ENCODE measurements around the gene ST8SIA1.
"Not testable (repeated sequence)": the region's sequence is repeated elsewhere in the genome, so short reads cannot be mapped to it uniquely, and the experiment has no call there.

ST8SIA1 gene

DNA sequence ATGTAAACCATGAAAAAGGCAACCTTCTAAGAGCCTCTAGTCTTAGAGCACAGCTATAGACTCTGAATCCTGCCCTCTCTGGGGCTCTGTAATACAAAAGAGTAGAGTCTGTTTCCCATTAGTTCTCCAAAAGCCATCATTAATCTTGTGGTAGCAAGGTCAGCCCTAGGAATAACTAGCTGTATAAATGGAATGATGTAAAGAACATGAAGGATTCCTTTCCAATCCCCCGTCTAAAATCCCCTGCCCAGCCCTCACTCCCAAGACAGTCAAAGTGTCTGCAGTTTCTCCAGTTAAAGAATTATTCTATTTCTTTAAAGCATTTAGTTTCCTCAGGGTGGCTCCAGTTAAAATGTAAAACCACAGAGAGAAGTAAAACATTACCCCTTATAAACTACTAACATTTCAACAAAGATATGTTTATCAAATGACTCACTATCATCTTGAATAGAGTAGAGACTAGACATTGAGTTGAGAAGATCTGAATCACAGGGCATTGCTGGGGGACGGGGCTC is 104.2 kb downstream of the ST8SIA1 start:
- no peak for DNase-seq

DNA sequence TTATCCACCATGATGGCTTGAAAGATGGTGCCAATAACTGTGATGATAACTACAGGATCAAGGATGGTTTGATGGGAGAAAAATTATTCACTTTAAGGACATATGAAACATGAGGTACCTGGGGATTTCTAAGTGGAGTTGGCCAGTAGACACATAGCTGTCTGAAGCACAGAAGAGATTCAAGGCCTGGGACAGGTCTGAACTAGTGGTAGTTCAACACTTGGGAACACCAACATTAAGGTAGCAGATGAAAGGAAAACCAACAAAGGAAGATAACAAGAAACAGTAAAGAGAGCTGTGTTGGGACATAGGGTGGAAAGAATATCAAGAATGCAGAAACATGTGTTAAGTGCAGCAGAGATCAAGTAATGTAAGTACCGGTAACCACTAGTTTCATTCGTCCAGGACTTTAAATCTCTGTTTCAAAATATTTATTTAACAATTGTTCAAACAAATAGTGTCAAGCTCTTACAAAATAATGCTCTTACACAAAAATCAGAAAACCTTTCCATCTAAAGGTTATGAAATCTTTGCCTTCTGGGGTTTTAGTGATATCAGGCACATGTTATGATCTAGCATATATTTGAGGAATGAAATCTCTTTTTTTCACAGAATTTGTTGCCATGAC is 104.7 kb downstream of the ST8SIA1 start:
- DNase-seq, result no peak

GRCh38 chr12:22228022-22228875 is 106.3 kb downstream of the ST8SIA1 start:
- DNase-seq, result no peak

DNA sequence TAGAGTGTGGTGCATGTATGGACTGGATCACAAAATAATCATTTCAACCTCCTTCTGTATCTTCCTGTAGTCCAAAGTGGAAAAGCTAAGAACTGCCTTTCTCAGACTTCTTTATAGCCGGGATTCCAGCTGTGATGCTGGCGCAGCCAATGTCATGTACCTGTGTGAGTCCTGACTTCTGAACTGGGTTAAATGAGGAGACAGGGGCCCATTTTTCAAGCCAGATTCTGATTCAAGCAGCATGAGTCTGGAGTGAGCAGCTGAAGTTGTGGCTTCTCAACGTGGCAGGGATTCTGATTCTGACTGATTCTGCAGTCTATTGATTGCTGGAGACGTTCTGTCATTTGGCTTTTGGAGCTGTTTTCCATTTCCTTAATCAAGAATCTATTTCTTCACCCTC is 111.2 kb downstream of the ST8SIA1 start:
- no peak for DNase-seq

GRCh38 chr12:22217556-22217955 is 117.0 kb downstream of the ST8SIA1 start:
- no peak for DNase-seq

DNA sequence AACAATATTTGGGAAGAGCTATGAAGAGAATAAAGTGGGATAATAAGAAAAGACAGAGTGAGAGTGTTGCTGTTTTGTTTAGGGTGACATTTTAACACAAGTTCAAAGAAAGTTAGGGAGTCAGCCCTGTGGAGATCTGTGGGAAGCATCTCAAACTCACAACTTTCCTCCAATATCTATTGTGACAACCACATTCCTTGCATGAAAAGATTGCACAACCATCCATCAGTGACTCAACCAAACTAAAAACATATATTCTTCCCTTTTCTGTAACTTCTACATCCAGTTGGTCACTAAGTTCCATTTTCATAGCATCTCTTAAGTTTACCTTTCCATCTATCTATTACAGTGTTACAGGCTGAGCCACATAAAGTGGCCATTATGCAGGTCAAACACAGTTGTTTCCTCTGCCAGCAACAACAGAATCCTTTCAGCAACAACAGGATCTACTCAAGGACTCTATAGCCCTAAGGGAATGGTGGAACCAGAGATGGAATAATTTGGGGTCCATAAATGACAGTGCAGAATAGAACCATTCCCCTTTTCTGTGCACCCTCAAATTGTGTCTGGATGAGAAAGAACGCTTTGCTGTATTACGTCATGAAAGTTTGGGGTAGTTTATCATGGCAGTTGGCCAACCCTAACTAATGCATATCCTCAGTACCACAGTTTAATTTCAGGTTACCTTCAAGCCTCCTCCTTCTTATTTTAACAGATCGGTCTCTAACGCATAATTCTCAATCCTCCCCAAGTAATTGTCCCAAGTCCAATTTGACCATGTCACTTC is 118.8 kb downstream of the ST8SIA1 start:
- DNase-seq, result no peak

DNA sequence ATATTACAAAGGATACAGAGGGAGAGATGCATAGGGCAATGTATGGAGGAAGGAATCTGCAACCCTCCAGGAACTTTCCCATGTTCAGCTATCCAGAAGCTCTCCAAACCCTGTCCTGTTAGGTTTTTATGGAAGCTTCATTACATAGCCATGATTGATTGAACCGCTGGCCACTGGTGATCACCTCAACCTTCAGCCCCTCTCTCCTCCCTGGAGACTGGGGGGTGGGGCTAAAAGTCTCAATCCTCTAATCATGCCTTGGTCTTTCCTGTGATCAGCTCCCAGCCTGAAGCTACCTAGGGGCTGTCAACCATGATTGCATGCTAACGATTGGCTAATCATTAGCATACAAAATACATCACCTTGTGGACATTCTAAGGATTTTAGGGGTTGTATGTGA is 123.4 kb downstream of the ST8SIA1 start:
- no peak for DNase-seq

GRCh38 chr12:22209422-22209821 is 125.1 kb downstream of the ST8SIA1 start:
- no peak for DNase-seq

DNA sequence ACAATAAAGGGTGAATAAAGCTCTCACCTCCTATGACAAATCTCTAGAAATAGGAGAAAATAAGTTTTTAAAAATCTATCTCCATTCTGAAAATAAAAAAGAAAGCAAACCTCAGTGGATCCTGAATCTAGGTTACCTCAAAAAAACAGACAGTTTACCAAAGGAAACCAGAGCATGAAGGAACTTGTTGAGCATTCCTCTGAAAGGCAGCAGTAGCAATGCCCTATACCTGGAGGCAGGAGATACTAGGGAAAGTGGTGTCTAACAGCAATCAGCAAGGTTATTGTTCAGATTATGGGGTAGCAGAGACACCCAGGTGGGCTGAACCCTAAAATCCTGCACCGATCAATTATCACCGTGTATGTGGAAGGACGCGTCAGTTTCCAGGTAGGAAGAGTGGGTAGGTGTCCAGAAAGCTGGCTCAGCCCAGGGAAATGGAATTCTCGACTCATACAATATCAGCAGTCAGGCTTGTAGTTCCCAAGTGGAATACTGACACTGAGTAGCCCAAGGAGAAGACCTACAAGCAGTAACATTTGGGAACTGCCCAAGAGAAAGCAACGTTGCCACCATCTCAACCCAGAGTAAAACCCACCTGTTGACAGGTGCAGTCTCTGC is 128.3 kb downstream of the ST8SIA1 start:
- DNase-seq, result no peak

DNA sequence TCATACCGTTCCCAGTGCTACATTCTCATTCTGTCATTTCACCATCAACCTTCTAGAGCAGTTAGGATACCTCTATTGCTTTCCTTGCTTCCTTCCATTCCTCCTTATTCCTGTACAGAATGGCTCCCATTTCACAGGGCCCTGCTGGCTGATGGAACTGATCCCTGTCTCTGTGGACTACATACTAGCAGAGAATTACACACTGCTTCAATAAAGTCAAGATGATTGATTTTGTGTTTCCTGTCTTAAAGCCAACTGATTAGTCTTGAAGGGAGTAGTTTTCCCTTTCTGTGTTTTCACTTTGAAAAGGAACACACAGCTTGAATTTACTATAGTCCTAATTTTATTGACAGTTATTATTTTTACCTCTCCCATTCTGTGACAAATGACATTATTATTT is 130.1 kb downstream of the ST8SIA1 start:
- DNase-seq, result no peak

DNA sequence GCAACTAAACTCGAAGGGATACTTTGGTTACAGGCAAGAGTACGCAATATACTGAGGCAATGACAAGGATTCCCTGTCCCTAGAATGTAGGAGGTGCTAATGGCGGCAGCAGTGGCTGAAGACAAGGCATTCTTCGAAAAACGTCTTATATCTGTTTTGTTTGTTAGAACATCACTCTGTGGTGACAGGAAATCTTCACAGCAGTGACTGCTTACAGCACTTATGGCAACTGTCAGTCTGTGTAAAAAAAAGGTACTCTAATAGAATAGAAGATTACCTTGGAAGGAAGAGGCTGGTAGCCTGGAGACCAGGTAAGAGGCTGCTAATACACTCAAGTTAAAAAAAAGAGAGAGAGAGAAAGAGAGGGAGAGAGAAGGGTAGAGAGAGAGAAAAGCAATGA is 131.7 kb downstream of the ST8SIA1 start:
- DNase-seq, result no peak

GRCh38 chr12:22201101-22201500 is 133.4 kb downstream of the ST8SIA1 start:
- DNase-seq, result no peak

DNA sequence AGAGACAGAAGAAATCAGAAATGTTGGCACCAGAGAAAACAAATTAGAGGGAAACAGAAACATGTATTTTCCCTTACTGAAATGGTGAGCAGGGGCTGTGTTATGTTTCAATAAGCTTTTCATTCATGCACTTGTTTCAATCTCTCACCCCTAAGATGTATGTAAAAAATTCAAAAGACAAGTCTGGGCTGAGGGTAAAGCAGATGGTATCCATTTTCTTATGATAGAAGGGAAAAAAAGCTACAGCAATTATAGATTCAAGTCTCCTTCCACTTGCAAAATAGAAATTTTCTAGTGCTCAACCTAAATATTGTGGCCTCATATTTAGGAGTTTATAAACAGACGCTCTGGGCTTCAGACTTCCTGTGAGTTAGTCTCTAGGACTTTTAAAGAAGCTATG is 138.3 kb downstream of the ST8SIA1 start:
- no peak for DNase-seq

DNA sequence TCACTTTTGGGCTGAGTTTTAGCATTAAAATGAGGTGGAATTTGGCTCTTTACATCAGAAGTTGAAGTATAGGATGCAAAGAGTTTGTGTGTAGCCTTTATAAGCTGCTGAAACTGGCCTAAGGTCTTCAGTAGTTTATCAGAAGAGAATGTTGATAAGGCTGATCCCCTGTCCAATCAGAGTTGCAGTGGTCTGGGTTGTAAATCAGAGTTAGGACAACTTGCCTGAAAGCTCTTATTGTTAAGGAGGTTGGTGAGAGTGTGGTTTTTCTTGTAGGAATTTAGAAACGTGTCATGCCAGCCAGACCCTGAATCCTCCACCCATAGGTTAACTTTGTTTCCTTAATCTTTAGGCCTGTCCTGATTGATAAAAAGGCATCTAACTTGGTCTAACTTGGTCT is 143.5 kb downstream of the ST8SIA1 start:
- no peak for DNase-seq

DNA sequence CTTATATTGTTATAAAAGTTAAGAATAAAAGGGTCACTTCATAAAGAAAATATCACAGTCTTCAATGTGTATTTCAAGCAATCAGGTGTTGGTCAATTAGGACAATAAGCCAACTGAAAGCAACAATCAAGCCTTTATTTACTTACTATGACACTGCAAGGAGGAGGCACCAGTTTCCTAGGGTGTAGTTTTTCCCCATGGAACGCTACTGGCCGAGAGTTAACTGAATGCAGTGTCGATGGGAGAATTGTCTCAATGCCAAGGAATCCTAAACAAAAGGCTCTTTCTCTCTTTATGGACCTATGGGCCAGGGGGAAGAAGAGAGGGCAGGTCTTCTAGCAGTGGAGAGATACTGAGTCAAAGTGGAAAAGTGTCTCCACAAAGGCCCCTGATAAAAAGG is 146.1 kb downstream of the ST8SIA1 start:
- DNase-seq, result no peak

DNA sequence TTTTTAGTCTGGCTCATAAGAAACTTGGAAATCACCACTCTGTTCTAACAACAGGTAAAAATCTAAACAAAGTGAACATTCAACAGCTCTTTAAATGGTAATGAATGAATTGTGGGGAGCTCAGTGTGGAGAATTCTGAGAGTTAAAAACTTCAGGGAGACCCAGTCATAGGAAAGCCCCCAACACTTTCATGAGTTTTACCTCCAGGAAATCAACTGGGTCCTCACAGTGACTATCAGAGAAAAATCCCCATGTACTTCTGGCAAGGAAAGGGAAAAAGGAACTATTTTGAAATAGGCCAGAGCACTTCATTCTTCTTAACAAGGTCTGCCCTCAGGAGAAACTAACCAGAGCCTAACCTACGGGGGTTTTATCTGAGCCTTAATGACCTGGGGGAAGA is 153.8 kb downstream of the ST8SIA1 start:
- DNase-seq, result no peak

- no peak for DNase-seq
Observed at GRCh38 chr12:22173177-22173576, 161.3 kb downstream of the ST8SIA1 start.

DNA sequence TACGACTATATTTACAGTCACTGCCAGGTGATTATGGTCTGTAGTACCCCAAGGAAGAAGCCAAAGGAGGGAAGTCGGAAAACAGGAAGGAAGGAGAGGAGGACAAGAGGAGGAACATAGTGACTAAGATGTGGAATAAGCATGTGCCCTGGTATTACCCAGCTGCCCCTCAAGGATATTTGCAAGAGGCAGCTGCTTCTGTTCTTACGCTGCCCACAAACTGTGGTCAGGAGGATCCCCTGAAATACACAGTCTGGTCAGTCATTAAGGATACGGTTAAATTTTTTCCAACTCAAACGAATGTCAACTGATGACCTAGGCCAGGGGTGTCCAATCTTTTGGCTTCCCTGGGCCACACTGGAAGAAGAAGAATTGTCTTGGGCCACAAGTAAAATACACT is 162.0 kb downstream of the ST8SIA1 start:
- no peak for DNase-seq

DNA sequence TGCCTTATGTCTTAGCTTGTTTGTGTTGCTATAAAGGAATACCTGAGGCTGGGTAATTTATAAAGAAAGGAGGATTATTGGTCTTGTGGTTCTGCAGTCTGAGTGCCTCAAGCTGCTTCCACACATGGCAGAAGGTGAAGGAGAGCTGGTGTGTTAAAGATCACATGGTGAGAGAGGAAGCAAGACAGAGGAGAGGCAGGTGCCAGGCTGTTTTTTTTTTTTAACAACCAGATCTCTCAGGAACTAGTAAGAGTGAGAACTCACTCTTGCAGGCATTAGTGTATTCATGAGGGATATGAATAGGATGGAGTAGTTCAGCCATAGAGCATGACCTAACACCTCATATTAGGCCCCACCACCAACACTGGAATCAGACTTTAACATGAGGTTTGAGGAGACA is 165.1 kb downstream of the ST8SIA1 start:
- DNase-seq, result no peak

DNA sequence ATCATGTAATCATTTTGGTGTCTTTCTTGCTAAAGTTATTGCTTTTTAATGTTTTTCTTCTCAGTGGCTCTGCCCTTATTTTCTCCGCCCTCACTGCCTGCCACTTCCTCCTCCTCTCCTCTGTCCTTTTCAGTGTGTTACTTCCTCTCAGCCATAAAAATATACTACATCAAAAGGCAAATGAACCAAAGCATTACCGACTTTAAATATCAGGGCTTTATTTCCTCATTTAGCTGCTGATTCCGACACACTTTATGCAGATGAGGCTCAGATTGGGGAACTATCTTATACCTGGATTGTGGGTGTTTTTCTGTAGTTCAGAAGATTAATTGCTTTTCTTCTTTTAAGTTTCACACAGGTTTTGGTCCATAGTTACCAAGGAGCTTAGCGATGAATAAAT is 170.4 kb downstream of the ST8SIA1 start:
- DNase-seq, result no peak

GRCh38 chr12:22163594-22163993 is 170.9 kb downstream of the ST8SIA1 start:
- no peak for DNase-seq

DNA sequence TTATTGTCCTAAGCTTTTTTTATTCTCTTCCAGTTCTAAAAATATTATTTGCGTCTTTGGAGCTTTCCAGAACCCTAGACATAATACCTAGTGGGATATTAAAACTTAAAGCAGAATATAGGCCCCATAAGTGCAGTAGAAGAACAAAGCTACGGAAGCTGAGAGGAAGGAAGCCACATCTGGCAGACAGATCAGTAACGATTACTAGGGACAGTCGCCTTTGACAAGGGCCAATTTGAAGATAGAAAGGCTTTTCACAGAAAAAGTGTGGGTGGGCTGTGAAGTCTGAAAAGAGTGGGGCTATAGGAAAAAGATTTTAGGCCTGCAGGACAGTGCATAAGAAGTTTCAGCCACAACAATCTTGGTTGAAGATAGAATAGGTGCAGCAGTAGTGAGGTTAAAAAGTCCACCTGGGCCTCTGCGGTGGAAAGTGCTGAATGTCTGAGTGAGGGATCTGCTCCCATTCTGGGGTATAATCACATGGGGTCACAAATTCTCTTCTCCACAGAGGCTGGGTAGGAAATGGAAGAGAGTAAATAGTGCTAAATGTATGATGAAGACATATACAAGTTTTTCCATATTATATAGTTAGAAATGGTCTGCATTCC is 174.0 kb downstream of the ST8SIA1 start:
- DNase-seq, result no peak

- DNase-seq, result not testable (repeated sequence)
Observed at GRCh38 chr12:22149286-22149685, 185.2 kb downstream of the ST8SIA1 start.
